PFSK-1 (cell line): Measurements from ENCODE around the gene CCHCR1.

Experiments used
- FOXP2 ChIP-seq: optimal IDR thresholded peaks from 2 replicates; pipeline ENCODE3; 2011; ENCODE audit warnings: borderline replicate concordance, control low read depth, inconsistent platforms; ENCODE audit not compliant: insufficient read depth; ENCODE audit errors: extremely low read length, extremely low read depth
- POLR2AphosphoS5 ChIP-seq: IDR thresholded peaks from 2 replicates; pipeline ENCODE4 v1.6.1; 2012; ENCODE audit warnings: low read depth, mild to moderate bottlenecking, control low read depth, low read length, moderate library complexity
- REST ChIP-seq, 2 experiments: IDR thresholded peaks; 2 replicates each; pipeline versions ENCODE4 v1.6.1 to v1.8.0; 2011 to 2012; ENCODE audit warnings: low read depth in 2 of 2, low read length in 2 of 2, control low read depth in 1 of 2, inconsistent platforms in 1 of 2, mild to moderate bottlenecking in 1 of 2, moderate library complexity in 1 of 2; ENCODE audit not compliant: insufficient read depth in 1 of 2
- SIN3A ChIP-seq: IDR thresholded peaks from 2 replicates; pipeline ENCODE4 v1.6.1; 2012; ENCODE audit warnings: mild to moderate bottlenecking, low read length, moderate library complexity, borderline replicate concordance; ENCODE audit not compliant: insufficient read depth
- TAF1 ChIP-seq: IDR thresholded peaks from 2 replicates; pipeline ENCODE4 v1.6.1; 2012; ENCODE audit warnings: low read length, control low read depth, borderline replicate concordance; ENCODE audit not compliant: insufficient read depth

CCHCR1 gene

GRCh38 chr6:31125586-31126363 lies 31.8 kb downstream of the CCHCR1 start:
- TF ChIP-seq FOXP2 (no peak), SIN3A (no peak), TAF1 (no peak), POLR2AphosphoS5 (no peak), REST (IDR thresholded peaks at IDR 0.05; ENCODE audit: insufficient read depth in 1 of 2, low read depth in 2 of 2, low read length in 2 of 2) (no peak)

GRCh38 chr6:31125162-31125561 lies 32.4 kb downstream of the CCHCR1 start:
- TF ChIP-seq REST (IDR thresholded peaks at IDR 0.05; ENCODE audit: insufficient read depth in 1 of 2, low read depth in 2 of 2, low read length in 2 of 2), result no peak
- TF ChIP-seq FOXP2, result no peak
- TF ChIP-seq TAF1, result no peak
- TF ChIP-seq POLR2AphosphoS5, result no peak
- no peak for TF ChIP-seq SIN3A

- no peak for TF ChIP-seq POLR2AphosphoS5
- TF ChIP-seq SIN3A, result no peak
- TF ChIP-seq FOXP2, result no peak
- TF ChIP-seq REST (IDR thresholded peaks at IDR 0.05; ENCODE audit: insufficient read depth in 1 of 2, low read depth in 2 of 2, low read length in 2 of 2), result no peak
- TF ChIP-seq TAF1, result no peak
These were observed 34.6 kb downstream of the CCHCR1 start for GRCh38 chr6:31122791-31123706.

GRCh38 chr6:31121131-31121790 lies 36.3 kb downstream of the CCHCR1 start:
- TF ChIP-seq FOXP2 (no peak), TAF1 (no peak)
